Activated CD8-positive, alpha-beta T cell treated with anti-CD3 and anti-CD28 coated beads, Interleukin-2, amount 10 ng/mL, durations not matched to agents 7 days and 5 days (primary cell): ENCODE data around the gene E2F3. TPM values are rescaled to one million over a fixed set of nuclear protein-coding genes. Genes with fewer than 3 reads are reported as not detected.
"Not testable (repeated sequence)": the region's sequence is repeated elsewhere in the genome, so short reads cannot be mapped to it uniquely, and the experiment has no call there.

Experiments used
- ATAC-seq: fragments of 150-1000 bp; cut with Tn5 transposase; one replicate; pipeline ENCODE4 v1.10.0; 2021; ENCODE audit warnings: moderate library complexity
- CTCF ChIA-PET: fragments of 350-600 bp; sonication (Branson Sonifier 250); formaldehyde crosslinking; loops from one replicate; lab custom pipeline; 2021; ENCODE audit warnings: antibody characterized with exemption; lab: Charles Lee
- POLR2A ChIA-PET: fragments of 350-600 bp; sonication (Branson Sonifier 250); formaldehyde crosslinking; loops from one replicate; lab custom pipeline; 2021; ENCODE audit warnings: antibody characterized with exemption; lab: Charles Lee
- DNase-seq: peaks from one replicate; pipeline ENCODE4 v3.0.0-alpha.2; 2020
- H3K27ac Mint-ChIP-seq: one replicate; pipeline ENCODE4 v1.8.0; 2021; ENCODE audit warnings: mild to moderate bottlenecking, mixed read lengths
- H3K27me3 Mint-ChIP-seq: one replicate; pipeline ENCODE4 v1.8.0; 2021; ENCODE audit warnings: low read depth, mixed read lengths
- H3K36me3 Mint-ChIP-seq: one replicate; pipeline ENCODE4 v1.8.0; 2021; ENCODE audit warnings: low read depth, mixed read lengths
- H3K4me1 Mint-ChIP-seq: one replicate; pipeline ENCODE4 v1.8.0; 2021; ENCODE audit warnings: low read depth, mixed read lengths
- H3K4me3 Mint-ChIP-seq: one replicate; pipeline ENCODE4 v1.8.0; 2021; ENCODE audit warnings: mild to moderate bottlenecking, mixed read lengths
- H3K9me3 Mint-ChIP-seq: one replicate; pipeline ENCODE4 v1.8.0; 2022; ENCODE audit warnings: mixed read lengths; ENCODE audit not compliant: insufficient read depth
- total RNA-seq, 2 experiments: library from RNA; stranded (reverse); gene quantifications; one replicate each; pipeline ENCODE4 v1.2.3, GENCODE V29; 2021

The E2F3 gene
- total RNA-seq, 2 experiments from 2014 or later, result 26.7 to 27.4 TPM

DNA sequence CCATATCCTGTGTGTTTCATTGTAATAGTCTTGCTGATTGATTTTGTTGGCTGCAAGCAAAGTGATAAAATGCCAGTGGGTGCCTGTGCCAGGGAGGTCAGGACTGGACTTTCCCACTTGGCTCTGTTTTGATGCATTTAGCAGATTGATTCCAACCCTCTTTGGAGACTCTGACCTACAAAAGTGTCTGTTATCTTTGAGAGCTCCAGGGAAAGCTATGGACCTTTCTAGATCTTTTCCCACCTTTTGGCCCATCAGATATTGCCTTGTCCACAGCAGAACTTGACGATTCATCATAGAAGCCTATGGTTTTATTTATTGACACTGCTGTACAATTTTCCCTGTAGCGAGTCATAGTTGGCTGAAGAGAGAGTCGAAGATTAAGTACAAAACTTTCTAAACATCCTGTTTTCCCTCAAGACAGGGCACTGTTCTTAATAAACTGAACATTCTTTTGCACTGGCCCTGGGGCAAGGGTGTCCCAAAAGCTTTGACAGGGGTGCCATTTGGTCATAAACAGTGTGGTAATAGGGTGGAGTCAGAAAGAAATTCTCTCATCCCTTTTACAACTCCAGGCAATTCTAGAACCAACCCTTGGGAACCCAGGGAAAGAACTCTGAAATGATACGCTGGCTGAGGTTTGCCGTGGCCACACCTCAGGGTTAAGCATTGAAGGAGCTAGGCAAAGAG is 53.7 kb downstream of the E2F3 start:
- ChIA-PET CTCF (interaction anchor here (0.7 to 3.0 kb wide), 2 partner anchors 37 to 51 kb away, joined by 3 to 14 read pairs; no protein-coding TSS in a partner anchor), POLR2A (no interaction called here)

DNA sequence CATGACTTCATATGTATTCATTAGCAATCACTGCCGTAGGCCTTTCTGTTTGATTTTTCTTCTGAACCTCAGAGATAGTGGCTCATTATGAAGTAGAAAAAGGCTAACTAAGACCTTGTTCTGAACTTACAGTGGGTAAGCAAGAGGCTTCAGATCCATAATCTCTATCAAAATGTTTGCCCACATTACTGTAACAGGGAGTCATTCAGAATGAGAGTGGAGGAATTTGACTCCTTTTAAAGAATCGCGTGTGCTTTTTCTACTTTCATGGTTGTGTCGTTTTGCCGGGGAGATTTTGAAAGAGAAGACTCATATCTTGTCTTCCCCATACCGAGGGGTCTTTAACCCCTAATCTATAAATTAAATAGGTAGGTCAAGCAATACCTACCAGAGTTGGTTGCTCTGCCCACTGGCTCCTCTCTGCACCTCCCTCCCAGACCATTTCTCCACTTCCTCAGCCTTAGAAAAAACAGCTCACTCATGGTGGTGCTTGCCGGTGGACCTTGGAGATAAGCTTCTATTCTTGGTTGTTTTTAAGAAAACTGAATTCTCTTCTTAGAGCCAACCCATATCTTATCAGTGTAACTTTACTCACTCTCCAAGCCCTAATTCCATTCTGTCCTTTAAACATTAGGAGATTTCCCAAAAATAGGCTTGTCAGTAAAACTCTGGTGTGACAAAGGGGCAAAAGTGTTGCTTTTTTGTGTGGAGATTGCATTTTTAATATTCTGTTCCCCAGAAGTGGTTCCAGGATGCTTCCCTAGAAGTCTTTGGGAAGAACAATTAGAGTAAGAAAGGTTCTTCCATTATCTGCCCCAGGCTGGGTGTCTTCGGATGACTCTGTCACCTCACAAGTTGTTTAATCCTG is 56.6 kb downstream of the E2F3 start:
- DNase-seq, result no peak
- peaks cover 13% of the 10 kb centered on the region for H3K4me1 Mint-ChIP-seq
- H3K27ac Mint-ChIP-seq, result no peak overlapping the region
- no peak for ATAC-seq
- H3K4me3 Mint-ChIP-seq, result no peak overlapping the region
- no peaks in the 10 kb centered on the region for H3K9me3 Mint-ChIP-seq
- no peaks in the 10 kb centered on the region for H3K27me3 Mint-ChIP-seq
- ChIA-PET CTCF (no interaction called here), POLR2A (interaction anchor here (1.2 kb wide), 1 partner anchor 55 kb away, joined by 4 read pairs; no protein-coding TSS in a partner anchor)
- peaks cover 61% of the 10 kb centered on the region for H3K36me3 Mint-ChIP-seq

More for the DNA sequence above, 53.7 kb downstream of the E2F3 start:
- DNase-seq (no peak), ATAC-seq (no peak)
- no peaks in the 10 kb centered on the region for H3K27me3 Mint-ChIP-seq
- H3K4me3 Mint-ChIP-seq, result no peak overlapping the region
- H3K4me1 Mint-ChIP-seq, result peaks cover 13% of the 10 kb centered on the region
- peaks cover 65% of the 10 kb centered on the region for H3K36me3 Mint-ChIP-seq
- no peak overlapping the region for H3K27ac Mint-ChIP-seq
- H3K9me3 Mint-ChIP-seq, result no peaks in the 10 kb centered on the region

DNA sequence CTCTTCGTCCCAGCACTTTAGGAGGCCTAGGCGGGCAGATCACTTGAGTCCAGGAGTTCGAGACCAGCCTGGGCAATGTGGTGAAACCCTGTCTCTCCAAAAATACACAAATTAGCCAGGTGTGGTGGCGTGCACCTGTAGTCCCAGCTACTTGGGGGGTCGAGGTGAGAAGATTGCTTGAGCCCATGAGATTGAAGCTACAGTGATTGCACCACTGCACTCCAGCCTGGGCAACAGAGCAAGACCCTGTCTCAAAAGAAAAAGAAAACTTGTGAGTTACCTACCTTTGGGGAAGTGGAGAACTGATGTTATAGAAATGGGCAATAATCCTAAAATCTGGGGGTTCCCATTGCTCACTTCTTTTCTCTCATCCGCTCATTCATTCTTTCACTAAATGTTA is 58.0 kb downstream of the E2F3 start:
- POLR2A ChIA-PET, result no interaction called here
- CTCF ChIA-PET, result no interaction called here
- Mint-ChIP-seq H3K27me3 (no peaks in the 10 kb centered on the region), H3K36me3 (peaks cover 65% of the 10 kb centered on the region), H3K9me3 (peaks cover 5% of the 10 kb centered on the region), H3K27ac (no peak overlapping the region), H3K4me1 (peaks cover 8% of the 10 kb centered on the region), H3K4me3 (no peak overlapping the region)
- DNase-seq (no peak), ATAC-seq (no peak)

DNA sequence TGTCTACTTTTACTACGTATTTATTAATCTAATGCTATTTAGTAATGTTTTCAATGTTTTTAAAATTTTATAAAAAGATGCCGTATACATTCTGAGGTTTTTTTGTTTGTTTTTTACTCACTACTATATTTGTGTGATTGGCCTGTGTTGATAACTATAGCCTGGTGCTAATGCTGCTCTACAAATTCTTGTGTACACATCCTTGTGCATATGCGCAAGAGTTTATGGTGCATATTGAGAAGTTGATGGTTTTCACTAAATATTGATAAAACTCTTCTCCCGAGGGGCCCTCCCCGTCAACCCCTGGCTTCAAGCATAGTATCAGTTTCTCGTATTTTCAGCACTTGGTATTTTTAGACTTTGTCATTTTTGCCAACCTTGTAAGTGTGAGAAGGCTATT is 59.9 kb downstream of the E2F3 start:
- peaks cover 5% of the 10 kb centered on the region for H3K9me3 Mint-ChIP-seq
- H3K4me1 Mint-ChIP-seq, result peaks cover 6% of the 10 kb centered on the region
- peaks cover 71% of the 10 kb centered on the region for H3K36me3 Mint-ChIP-seq
- DNase-seq (no peak), ATAC-seq (no peak)
- POLR2A ChIA-PET, result no interaction called here
- H3K4me3 Mint-ChIP-seq, result no peak overlapping the region
- no peak overlapping the region for H3K27ac Mint-ChIP-seq
- H3K27me3 Mint-ChIP-seq, result no peaks in the 10 kb centered on the region
- CTCF ChIA-PET, result no interaction called here

DNA sequence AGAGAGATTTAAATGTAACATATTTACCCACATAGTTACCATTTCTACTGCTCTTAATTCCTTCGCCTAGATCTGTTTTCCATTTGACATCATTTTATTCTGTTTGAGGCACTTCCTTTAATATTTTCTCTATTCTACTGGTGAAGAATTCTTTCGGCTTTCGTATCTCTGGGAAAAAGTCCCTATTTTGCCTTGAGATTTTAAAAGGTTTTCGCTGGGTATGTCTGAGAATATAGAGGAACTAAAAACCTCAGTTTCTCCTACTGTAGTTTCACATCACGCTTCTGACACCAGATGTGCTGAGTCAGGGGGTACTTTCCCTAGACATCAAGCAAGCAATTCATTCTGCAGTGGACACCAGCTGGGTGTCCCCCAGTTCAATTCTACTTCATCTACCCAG is 61.7 kb downstream of the E2F3 start:
- no peak overlapping the region for H3K27ac Mint-ChIP-seq

DNA sequence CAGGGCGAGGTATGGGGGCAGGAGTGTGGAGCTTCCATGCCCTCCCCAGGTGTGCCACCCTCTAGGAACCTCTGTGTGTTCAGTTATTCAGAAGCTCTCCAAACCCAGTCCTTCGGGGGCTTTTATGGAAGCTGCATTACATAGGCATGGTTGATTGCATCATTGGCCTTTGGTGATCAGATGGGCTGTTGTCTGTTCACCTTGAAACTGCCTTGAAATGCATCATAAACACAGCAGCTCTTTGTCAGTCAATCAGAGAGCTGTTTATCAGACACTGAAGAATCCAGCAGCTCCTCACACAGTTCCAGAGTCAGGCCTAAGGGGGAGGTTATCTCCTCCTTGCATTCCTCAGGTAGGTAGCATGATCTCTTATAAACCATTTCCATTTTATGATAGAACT is 62.4 kb downstream of the E2F3 start:
- peaks cover 5% of the 10 kb centered on the region for H3K9me3 Mint-ChIP-seq
- ChIA-PET POLR2A (interaction anchor here (0.6 to 1.0 kb wide), 3 partner anchors 9 to 59 kb away, joined by 3 to 4 read pairs (median 3); no protein-coding TSS in a partner anchor), CTCF (no interaction called here)
- H3K27ac Mint-ChIP-seq, result no peak overlapping the region
- peaks cover 63% of the 10 kb centered on the region for H3K36me3 Mint-ChIP-seq
- ATAC-seq (no peak), DNase-seq (no peak)
- peaks cover 19% of the 10 kb centered on the region for H3K4me1 Mint-ChIP-seq
- H3K4me3 Mint-ChIP-seq, result no peak overlapping the region
- H3K27me3 Mint-ChIP-seq, result no peaks in the 10 kb centered on the region

More for the DNA sequence above, 61.7 kb downstream of the E2F3 start:
- H3K36me3 Mint-ChIP-seq, result peaks cover 70% of the 10 kb centered on the region
- H3K4me3 Mint-ChIP-seq, result no peak overlapping the region
- ChIA-PET POLR2A (interaction anchor here (1.0 kb wide), 1 partner anchor 45 kb away, joined by 3 read pairs; no protein-coding TSS in a partner anchor), CTCF (no interaction called here)
- H3K9me3 Mint-ChIP-seq, result peaks cover 5% of the 10 kb centered on the region
- H3K27me3 Mint-ChIP-seq, result no peaks in the 10 kb centered on the region
- peaks cover 19% of the 10 kb centered on the region for H3K4me1 Mint-ChIP-seq
- ATAC-seq, result no peak
- DNase-seq, result no peak

DNA sequence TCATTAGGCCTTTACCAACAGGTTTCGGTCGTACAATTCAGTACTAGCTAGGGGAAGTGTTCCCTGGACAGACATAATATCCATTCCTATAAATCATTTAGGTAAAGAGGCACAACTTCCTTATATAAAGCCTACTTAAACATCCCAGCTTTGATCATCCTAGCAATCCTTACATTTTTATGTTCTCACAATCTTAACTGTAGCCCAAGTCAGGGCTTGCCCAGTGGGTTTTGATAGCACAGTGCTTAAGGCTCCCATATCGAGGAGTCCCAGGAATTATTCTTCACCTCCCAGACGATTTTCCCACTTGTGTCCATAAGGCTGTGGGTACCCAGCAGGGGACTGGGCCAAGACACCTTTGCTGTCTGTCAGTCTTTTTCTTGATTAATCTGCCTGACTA is 63.2 kb downstream of the E2F3 start:
- ATAC-seq (no peak), DNase-seq (no peak)
- Mint-ChIP-seq H3K27me3 (no peaks in the 10 kb centered on the region), H3K27ac (no peak overlapping the region), H3K4me3 (no peak overlapping the region), H3K4me1 (peaks cover 19% of the 10 kb centered on the region), H3K36me3 (peaks cover 60% of the 10 kb centered on the region), H3K9me3 (peaks cover 5% of the 10 kb centered on the region)
- ChIA-PET CTCF (no interaction called here), POLR2A (interaction anchor here (1.0 kb wide), 1 partner anchor 60 kb away, joined by 3 read pairs; no protein-coding TSS in a partner anchor)

DNA sequence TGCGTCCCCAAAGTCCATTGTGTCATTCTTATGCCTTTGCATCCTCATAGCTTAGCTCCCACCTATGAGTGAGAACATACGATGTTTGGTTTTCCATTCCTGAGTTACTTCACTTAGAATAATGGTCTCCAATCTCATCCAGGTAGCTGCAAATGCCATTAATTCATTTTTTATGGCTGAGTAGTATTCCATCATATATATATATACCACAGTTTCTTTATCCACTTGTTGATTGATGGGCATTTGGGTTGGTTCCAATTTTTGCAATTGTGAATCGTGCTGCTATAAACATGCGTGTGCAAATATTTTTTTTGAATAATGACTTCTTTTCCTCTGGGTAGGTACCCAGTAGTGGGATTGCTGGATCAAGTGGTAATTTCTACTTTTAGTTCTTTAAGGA is 63.9 kb downstream of the E2F3 start:
- DNase-seq, CTCF ChIA-PET, H3K9me3 Mint-ChIP-seq, ATAC-seq, H3K27me3 Mint-ChIP-seq, H3K27ac Mint-ChIP-seq, POLR2A ChIA-PET, H3K4me3 Mint-ChIP-seq: not testable (repeated sequence)
- Mint-ChIP-seq H3K36me3 (peaks cover 56% of the 10 kb centered on the region), H3K4me1 (peaks cover 19% of the 10 kb centered on the region)

DNA sequence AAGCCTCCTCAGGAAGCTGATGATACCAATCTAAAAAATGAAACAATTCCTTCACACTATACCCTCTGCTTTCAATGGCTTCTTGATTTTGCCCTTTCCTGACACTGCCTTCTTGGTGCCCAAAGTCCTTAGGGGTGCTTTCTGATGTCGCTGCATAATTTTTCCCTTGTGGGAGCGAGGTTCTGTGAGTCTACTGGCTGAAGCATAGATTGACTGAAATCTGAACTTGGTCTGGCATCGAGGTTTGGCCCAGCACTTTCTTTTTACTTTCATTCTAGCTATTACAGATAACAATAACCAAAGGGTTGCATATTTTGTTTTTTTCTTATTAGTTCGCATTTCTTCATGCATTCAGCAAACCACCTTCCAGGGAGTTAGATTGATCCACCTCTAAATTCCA is 65.8 kb downstream of the E2F3 start:
- H3K36me3 Mint-ChIP-seq, result peaks cover 42% of the 10 kb centered on the region
- peaks cover 19% of the 10 kb centered on the region for H3K4me1 Mint-ChIP-seq
- peaks cover 5% of the 10 kb centered on the region for H3K9me3 Mint-ChIP-seq
- ATAC-seq (no peak), DNase-seq (no peak)
- no peak overlapping the region for H3K27ac Mint-ChIP-seq
- no peak overlapping the region for H3K4me3 Mint-ChIP-seq
- ChIA-PET CTCF (interaction anchor here (1.8 kb wide), 1 partner anchor 63 kb away, joined by 7 read pairs; no protein-coding TSS in a partner anchor), POLR2A (interaction anchor here (1.1 kb wide), 1 partner anchor 63 kb away, joined by 3 read pairs; no protein-coding TSS in a partner anchor)
- no peaks in the 10 kb centered on the region for H3K27me3 Mint-ChIP-seq

DNA sequence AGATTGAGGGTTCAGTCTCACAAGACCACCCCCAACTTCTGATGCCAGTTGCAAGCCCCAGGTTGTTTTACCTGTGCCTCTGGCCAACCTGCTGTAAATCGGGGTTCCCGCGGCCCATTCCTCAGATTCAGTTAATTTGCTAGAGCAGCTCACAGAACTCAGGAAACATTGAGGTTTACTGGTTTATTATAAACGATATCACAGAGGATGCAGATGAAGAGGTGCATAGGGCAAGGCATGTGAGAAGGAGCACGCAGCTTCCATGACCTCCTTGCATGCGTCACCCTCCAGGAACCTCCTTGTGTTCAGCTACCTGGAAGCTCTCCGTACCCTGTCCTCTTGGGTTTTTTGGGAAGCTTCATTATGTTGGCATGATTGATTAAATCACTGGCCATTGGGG is 66.5 kb downstream of the E2F3 start:
- Mint-ChIP-seq H3K27ac (no peak overlapping the region), H3K4me1 (peaks cover 19% of the 10 kb centered on the region), H3K9me3 (peaks cover 5% of the 10 kb centered on the region), H3K27me3 (no peaks in the 10 kb centered on the region), H3K36me3 (peaks cover 41% of the 10 kb centered on the region), H3K4me3 (no peak overlapping the region)
- ChIA-PET POLR2A (interaction anchor here (0.5 to 0.6 kb wide), 2 partner anchors 64 to 181 kb away, joined by 3 read pairs; no protein-coding TSS in a partner anchor), CTCF (interaction anchor here (1.8 kb wide), 1 partner anchor 64 kb away, joined by 7 read pairs; no protein-coding TSS in a partner anchor)
- ATAC-seq, result no peak
- DNase-seq, result no peak

DNA sequence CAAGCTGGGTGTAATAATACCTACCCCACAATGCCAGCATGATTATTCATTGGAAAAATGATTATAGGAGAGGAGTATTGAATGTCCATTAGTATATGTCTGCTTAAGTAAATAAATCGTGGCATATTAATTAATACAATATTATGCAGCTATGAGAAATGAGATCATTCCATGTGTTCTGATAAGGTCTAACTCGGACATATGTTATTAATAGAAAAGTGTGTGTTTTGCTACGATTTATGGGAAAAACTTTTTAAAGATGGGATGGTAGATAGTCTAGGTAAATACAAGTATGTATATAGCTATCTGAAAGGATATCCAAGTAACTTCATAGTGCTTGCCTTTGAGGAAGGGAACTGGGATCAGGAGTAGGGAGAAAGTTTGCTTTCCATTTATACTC is 71.1 kb downstream of the E2F3 start:
- ATAC-seq (no peak), DNase-seq (no peak)
- CTCF ChIA-PET, result interaction anchor here (2.3 kb wide), 1 partner anchor 68 kb away, joined by 9 read pairs; no protein-coding TSS in a partner anchor
- Mint-ChIP-seq H3K36me3 (peaks cover 10% of the 10 kb centered on the region), H3K27me3 (no peaks in the 10 kb centered on the region), H3K9me3 (no peaks in the 10 kb centered on the region), H3K4me3 (no peak overlapping the region), H3K27ac (no peak overlapping the region), H3K4me1 (peaks cover 10% of the 10 kb centered on the region)
- POLR2A ChIA-PET, result interaction anchor here (1.0 kb wide), 1 partner anchor 9 kb away, joined by 4 read pairs; no protein-coding TSS in a partner anchor
